Transverse colon (tissue), 4 donors: ENCODE measurements around the gene FAM217B. TPM values are rescaled to one million over a fixed set of nuclear protein-coding genes. Genes with fewer than 3 reads are reported as not detected.

Experiments used
- DNase-seq: peaks from one replicate; pipeline ENCODE4 v3.0.0-alpha.2; 2019
- H3K27ac ChIP-seq, 4 donors: fragments of 200-600 bp; sonication (generic); 2 replicates each; pipeline ENCODE4 v1.5.1; 2016 to 2018; ENCODE audit warnings: inconsistent platforms in 4 of 4
- H3K27me3 ChIP-seq: fragments of 200-600 bp; sonication (generic); 2 replicates; pipeline ENCODE4 v1.5.1; 2017; ENCODE audit warnings: inconsistent platforms
- H3K36me3 ChIP-seq, 4 donors: fragments of 200-600 bp; sonication (generic); 2 replicates each; pipeline ENCODE4 v1.5.1; 2017 to 2019; ENCODE audit warnings: inconsistent platforms in 4 of 4
- H3K4me1 ChIP-seq, 4 donors: fragments of 200-600 bp; sonication (generic); 2 replicates each; pipeline ENCODE4 v1.5.1; 2017 to 2020; ENCODE audit warnings: inconsistent platforms in 4 of 4
- H3K4me3 ChIP-seq, 4 donors: fragments of 200-600 bp; sonication (generic); 1 replicate in 1 of 4; 2 replicates in 3 of 4; pipeline versions ENCODE4 v1.5.1 to v1.6.1; 2017 to 2019; ENCODE audit warnings: inconsistent platforms in 4 of 4
- H3K9me3 ChIP-seq, 2 donors: fragments of 200-600 bp; sonication (generic); 2 replicates each; pipeline ENCODE4 v1.5.1; 2017 to 2019; ENCODE audit warnings: inconsistent platforms in 2 of 2
- EP300 ChIP-seq: sonication (generic); formaldehyde crosslinking; IDR thresholded peaks from one replicate; pipeline ENCODE4 v1.6.1; 2017; ENCODE audit warnings: antibody characterized with exemption, low read depth
- POLR2A ChIP-seq: fragments of 450-650 bp; IDR thresholded peaks from one replicate; pipeline ENCODE4 v1.6.1; 2016; ENCODE audit warnings: antibody characterized with exemption, mild to moderate bottlenecking, moderate library complexity
- POLR2AphosphoS5 ChIP-seq, 3 donors: sonication (generic); formaldehyde crosslinking; IDR thresholded peaks; one replicate each; pipeline ENCODE4 v1.6.1; 2016; ENCODE audit warnings: antibody characterized with exemption in 3 of 3
- WGBS, 2 donors: methylation state at CpG; one replicate each; pipeline ENCODE4 v1.1.5; 2018; ENCODE audit warnings: low coverage in 1 of 2; 5-methylcytosine and 5-hydroxymethylcytosine counted together
- in situ Hi-C, 4 donors: fragments of 200-750 bp; cut with MboI; loops; one replicate each; pipeline versions ENCODE4 v1.15.0 to v1.15.1; 2017; ENCODE audit warnings: low sequenced_read_pairs in 3 of 4, low pct_ligation_motif_present in 1 of 4, low pct_unique_long_range_greater_than_20kb in 1 of 4
- intact Hi-C: fragments of 100-400 bp; cut with DNase I; formaldehyde crosslinking; loops from one replicate; pipeline ENCODE4 v1.15.1; 2023; ENCODE audit warnings: low total_unique reads
- total RNA-seq, 4 donors: library from RNA; depleted of rRNA; stranded (reverse); fragments of >200 nt; gene quantifications; one replicate each; pipeline ENCODE4 v1.1.0, GENCODE V29; 2016
- TF ChIP-seq, protein P1 (sequence below), 5 experiments: fragments of 200-600 bp in 3 of 5; fragments of 450-650 bp in 2 of 5; sonication (generic) in 3 of 5; IDR thresholded peaks; 1 replicate in 2 of 5; 2 replicates in 3 of 5; pipeline ENCODE4 v1.5.1; 2016 to 2017; ENCODE audit warnings: antibody characterized with exemption in 5 of 5, inconsistent platforms in 3 of 5, mild to moderate bottlenecking in 2 of 5, moderate library complexity in 1 of 5

The FAM217B gene, protein sequence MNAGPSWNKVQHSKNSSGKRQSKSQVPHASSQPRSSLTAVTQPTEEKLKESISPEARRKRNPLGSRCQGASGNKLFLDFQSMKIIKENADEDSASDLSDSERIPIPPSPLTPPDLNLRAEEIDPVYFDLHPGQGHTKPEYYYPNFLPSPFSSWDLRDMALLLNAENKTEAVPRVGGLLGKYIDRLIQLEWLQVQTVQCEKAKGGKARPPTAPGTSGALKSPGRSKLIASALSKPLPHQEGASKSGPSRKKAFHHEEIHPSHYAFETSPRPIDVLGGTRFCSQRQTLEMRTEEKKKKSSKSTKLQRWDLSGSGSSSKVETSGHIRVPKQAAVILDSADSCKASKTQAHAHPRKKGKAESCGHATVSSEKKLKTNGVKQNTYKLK
- total RNA-seq, result 10 to 100 TPM in 1 of 4 donors, 1 to 10 TPM in 3; 2.2 to 12.2 (median 6.2) TPM

DNA sequence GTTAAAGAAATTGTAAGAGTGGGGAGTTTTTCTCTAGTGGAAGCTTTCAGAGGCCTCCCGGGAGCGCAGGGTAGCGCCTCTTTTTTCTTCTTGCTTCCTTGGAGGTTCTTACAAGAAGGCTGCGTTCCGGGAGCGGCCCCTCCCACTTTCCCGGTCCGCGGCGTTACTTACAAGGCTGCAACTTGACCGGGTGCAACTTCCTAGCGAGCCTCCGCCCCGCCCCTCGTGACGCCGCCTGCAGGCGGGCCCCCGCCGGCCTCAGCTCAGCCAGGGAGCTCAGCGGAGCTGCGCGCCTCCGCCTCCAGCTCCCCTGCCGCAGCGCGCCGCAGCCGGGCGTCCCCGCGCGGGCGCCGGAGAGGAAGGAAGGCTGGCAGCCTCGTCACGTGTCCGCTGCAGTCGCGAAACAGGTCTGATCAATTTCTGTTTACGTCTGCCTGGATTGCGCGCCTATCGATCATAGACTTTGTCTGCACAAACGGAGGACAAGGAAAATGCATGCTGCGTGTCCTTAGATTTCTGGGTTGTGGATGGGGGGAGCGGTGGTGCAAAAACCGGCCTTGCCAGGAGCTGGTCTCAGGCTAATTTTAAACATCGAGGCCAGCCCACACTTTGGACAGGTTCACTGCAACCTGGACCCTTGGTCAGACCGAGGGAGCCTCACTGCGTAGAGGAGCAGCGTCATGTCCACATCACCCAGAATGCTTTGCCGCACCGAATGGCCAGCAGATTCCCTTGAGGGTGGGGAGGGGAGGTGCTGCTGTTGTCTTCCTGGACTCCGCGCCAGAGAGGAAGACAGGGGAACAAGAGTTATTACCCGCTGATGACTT is at the start of gene FAM217B, which contains the start of gene PPP1R3D:
FAM217B (plus strand) TSS at position 261 of the 827 bp plus-strand sequence. CDS start 3,555 bp downstream, outside the sequence.
PPP1R3D (minus strand) TSS at position 177 of the 827 bp plus-strand sequence. CDS start 374 bp downstream, outside the sequence.
- in situ Hi-C loops (no loop called here), intact Hi-C loops (no loop called here)
- peaks cover 0 to 26% (median 9%) of the 10 kb centered on the region in 4 donors for H3K36me3 ChIP-seq
- no peaks in the 10 kb centered on the region for H3K27me3 ChIP-seq
- TF ChIP-seq EP300, result no peak
- TF ChIP-seq POLR2A, result peak; percentile 87
- TF ChIP-seq POLR2AphosphoS5 (IDR thresholded peaks at IDR 0.05), result peak; percentile 87 to 91 (median 88)
- TF ChIP-seq, protein P1, sequence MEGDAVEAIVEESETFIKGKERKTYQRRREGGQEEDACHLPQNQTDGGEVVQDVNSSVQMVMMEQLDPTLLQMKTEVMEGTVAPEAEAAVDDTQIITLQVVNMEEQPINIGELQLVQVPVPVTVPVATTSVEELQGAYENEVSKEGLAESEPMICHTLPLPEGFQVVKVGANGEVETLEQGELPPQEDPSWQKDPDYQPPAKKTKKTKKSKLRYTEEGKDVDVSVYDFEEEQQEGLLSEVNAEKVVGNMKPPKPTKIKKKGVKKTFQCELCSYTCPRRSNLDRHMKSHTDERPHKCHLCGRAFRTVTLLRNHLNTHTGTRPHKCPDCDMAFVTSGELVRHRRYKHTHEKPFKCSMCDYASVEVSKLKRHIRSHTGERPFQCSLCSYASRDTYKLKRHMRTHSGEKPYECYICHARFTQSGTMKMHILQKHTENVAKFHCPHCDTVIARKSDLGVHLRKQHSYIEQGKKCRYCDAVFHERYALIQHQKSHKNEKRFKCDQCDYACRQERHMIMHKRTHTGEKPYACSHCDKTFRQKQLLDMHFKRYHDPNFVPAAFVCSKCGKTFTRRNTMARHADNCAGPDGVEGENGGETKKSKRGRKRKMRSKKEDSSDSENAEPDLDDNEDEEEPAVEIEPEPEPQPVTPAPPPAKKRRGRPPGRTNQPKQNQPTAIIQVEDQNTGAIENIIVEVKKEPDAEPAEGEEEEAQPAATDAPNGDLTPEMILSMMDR (IDR thresholded peaks at IDR 0.05), result peak in 3 of 5 experiments; percentile 12 to 27 (median 25)
- peaks cover 28 to 46% (median 29%) of the 10 kb centered on the region in 4 donors for H3K4me1 ChIP-seq
- 1% methylated on average over 51 of the region's 57 CpGs; no CpG with 5 or more reads in 1 of the 2 donors for WGBS, 2 donors
- peak within 1 kb of the TSS; percentile 59 to 86 (median 72) for H3K4me3 ChIP-seq
- H3K9me3 ChIP-seq, result no peaks in the 10 kb centered on the region
- H3K27ac ChIP-seq, result peak within 1 kb of the TSS; percentile 97 to 99 (median 98)
- peak; percentile 99 for DNase-seq

DNA sequence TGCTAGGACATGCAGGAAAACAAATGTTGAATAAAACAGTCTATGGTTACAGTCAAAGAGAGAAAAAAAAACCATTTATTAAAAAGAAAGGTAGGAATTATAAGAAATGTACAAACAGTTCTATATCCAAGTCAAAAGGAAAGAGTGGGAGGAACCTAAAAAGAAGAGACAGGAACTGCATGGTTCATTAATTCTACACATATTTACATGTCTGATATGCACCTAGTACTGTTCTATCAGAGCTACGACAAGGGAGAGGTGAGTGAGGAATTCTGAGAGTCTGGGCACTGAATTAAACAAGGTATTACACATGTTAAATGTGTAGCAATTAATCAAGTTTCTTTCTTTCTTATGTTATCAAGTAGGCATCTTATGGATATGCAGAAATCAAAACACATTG is 48.6 kb upstream of the FAM217B start:
- no peak overlapping the region for H3K27ac ChIP-seq
- no peak for TF ChIP-seq EP300
- TF ChIP-seq, protein P1 (IDR thresholded peaks at IDR 0.05), result no peak
- no peak for TF ChIP-seq POLR2AphosphoS5 (IDR thresholded peaks at IDR 0.05)
- TF ChIP-seq POLR2A, result no peak
- H3K4me1 ChIP-seq, result no peaks in the 10 kb centered on the region
- no peak overlapping the region for H3K4me3 ChIP-seq
- in situ Hi-C loops (no loop called here), intact Hi-C loops (no loop called here)
- no peaks in the 10 kb centered on the region for H3K27me3 ChIP-seq
- H3K9me3 ChIP-seq, result no peaks in the 10 kb centered on the region
- no peak for DNase-seq
- WGBS, 2 donors, result 50 to 73% methylated on average over 1 of the region's 1 CpG
- no peaks in the 10 kb centered on the region for H3K36me3 ChIP-seq

DNA sequence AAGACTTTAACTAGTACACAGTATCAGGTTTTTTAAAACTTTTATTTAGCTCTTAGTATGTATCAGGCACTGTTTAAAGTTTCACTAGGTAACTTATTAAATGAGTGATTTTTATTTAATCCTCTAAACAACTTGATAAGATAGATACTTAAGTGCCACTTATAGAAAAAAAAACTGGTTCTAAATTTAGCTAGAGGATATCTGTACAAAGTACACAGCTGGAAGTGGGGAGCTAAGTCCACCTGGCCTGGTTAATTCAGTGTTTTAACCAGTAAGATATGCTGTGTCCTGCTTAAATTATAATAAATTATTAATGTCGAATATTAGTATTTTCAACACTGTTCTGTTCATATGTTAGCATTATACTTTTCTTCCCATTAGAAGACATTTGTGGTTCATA is 44.3 kb upstream of the FAM217B start:
- H3K4me1 ChIP-seq, result no peaks in the 10 kb centered on the region
- DNase-seq, result no peak
- H3K27ac ChIP-seq, result no peak overlapping the region
- no peaks in the 10 kb centered on the region for H3K36me3 ChIP-seq
- H3K9me3 ChIP-seq, result no peaks in the 10 kb centered on the region
- no peaks in the 10 kb centered on the region for H3K27me3 ChIP-seq
- whole genome bisulfite sequencing, 2 donors, result 83 to 86% methylated on average over 1 of the region's 1 CpG
- in situ Hi-C loops (no loop called here), intact Hi-C loops (no loop called here)
- no peak overlapping the region for H3K4me3 ChIP-seq
- no peak for TF ChIP-seq EP300
- no peak for TF ChIP-seq POLR2A
- no peak for TF ChIP-seq POLR2AphosphoS5 (IDR thresholded peaks at IDR 0.05)
- TF ChIP-seq, protein P1 (IDR thresholded peaks at IDR 0.05), result no peak

DNA sequence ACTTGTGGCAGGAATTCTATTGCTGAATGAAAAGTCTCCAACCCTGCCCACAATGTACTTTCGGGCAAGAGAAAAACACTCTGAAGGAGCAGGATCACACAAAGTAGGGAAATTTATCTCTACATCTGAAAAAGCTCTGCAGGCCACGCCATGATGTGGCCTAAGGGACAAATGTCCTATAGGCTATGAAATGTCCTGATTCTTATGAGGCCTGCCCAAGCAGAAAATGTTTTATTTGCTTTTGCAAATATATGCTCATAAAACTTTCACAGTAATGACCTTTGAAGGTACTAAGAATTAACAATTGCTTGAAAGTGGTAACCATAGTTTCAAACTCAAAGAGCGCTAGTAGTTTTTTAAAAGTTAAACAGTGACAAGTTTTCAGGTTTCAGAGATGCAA is 37.7 kb upstream of the FAM217B start:
- Histone ChIP-seq H3K4me3 (no peak overlapping the region), H3K36me3 (no peaks in the 10 kb centered on the region), H3K27ac (no peak overlapping the region), H3K27me3 (no peaks in the 10 kb centered on the region), H3K4me1 (no peaks in the 10 kb centered on the region), H3K9me3 (no peaks in the 10 kb centered on the region)
- DNase-seq, result no peak
- in situ Hi-C loops (no loop called here), intact Hi-C loops (no loop called here)
- 67 to 86% methylated on average over 3 of the region's 3 CpGs for WGBS, 2 donors
- no peak for TF ChIP-seq EP300
- TF ChIP-seq POLR2AphosphoS5 (IDR thresholded peaks at IDR 0.05), result no peak
- no peak for TF ChIP-seq POLR2A
- TF ChIP-seq, protein P1 (IDR thresholded peaks at IDR 0.05), result no peak
